ENCODE measurements around the gene TXLNA.
A peak's percentile ranks its signal among the peaks of the same experiment; 100 is the strongest.

Gene TXLNA

GRCh38 chr1:32186077-32186476 lies 6.6 kb downstream of the TXLNA start:
- DNase-seq = no peak

DNA sequence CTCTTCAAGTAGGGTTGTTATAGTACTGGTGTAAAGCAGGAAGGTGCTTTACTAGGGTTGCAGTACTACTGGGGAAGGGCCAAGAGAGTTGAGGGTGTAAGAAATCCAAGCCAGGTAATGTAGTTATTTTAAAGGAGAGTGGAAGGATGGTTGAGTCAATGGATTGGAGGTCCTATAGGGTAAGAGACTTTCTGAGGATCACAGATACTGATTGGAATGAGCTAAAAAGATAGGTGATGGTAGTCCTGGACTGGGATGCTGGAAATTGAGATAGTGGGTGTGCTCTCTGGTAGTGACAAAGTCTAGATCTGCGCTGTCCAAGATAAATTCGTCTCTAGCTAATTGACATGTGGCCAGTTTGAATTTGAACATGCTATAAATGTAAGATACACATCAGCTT lies 7.0 kb downstream of the TXLNA start:
- DNase-seq = no peak

DNA sequence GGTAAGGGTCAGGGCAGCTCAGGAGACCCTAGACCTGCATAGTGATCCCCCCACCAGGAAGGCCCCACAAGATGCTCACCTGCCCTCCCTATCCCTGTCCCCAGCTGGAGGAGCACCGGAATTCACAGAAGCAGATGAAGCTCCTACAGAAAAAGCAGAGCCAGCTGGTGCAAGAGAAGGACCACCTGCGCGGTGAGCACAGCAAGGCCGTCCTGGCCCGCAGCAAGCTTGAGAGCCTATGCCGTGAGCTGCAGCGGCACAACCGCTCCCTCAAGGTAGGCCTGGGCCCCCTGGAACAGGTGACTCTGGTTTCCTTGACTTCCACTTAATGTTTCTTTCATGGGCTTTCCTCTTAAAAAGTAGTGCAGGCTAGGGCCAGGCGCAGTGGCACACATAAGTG lies 8.4 kb downstream of the TXLNA start:
- no peak for DNase-seq

- no peak for DNase-seq
Observed at GRCh38 chr1:32192220-32192948, 12.9 kb downstream of the TXLNA start.

- no peak for DNase-seq
Observed at GRCh38 chr1:32194984-32195383, 15.5 kb downstream of the TXLNA start.

GRCh38 chr1:32195531-32195930 lies 16.1 kb downstream of the TXLNA start:
- DNase-seq = no peak

- DNase-seq = no peak
Observed at GRCh38 chr1:32195972-32196823, 16.7 kb downstream of the TXLNA start.

DNA sequence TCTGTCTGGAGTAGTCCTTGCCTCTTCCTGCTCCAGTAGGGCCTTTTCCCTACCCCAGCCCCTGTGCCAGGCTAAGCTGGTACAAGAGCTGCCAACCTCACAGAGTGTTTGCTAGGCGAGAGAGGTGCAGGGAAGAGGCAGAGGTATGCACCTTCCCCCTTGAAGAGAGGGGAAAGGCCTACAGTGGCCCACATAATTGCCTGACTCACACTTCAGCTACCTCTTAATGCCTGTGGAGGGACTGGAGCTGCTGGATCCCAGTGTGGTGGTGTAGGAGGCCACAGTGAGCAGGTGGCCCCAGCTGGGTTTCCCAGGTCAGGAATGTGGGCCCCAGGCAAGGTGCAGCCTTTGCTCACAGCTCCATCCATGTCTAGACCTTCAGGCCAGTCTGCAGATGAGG lies 17.6 kb downstream of the TXLNA start:
- no peak for DNase-seq

DNA sequence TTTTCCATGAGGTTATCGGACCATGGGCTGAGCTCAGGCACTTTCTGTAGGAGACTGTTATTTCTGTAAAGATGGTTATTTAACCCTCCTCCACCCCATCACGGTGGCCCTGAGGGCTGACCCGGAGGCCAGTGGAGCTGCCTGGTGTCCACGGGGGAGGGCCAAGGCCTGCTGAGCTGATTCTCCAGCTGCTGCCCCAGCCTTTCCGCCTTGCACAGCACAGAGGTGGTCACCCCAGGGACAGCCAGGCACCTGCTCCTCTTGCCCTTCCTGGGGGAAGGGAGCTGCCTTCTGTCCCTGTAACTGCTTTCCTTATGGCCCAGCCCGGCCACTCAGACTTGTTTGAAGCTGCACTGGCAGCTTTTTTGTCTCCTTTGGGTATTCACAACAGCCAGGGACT lies 18.4 kb downstream of the TXLNA start:
- peak; percentile 13 to 40 for DNase-seq

GRCh38 chr1:32198237-32199042 lies 19.0 kb downstream of the TXLNA start:
- no peak for DNase-seq

DNA sequence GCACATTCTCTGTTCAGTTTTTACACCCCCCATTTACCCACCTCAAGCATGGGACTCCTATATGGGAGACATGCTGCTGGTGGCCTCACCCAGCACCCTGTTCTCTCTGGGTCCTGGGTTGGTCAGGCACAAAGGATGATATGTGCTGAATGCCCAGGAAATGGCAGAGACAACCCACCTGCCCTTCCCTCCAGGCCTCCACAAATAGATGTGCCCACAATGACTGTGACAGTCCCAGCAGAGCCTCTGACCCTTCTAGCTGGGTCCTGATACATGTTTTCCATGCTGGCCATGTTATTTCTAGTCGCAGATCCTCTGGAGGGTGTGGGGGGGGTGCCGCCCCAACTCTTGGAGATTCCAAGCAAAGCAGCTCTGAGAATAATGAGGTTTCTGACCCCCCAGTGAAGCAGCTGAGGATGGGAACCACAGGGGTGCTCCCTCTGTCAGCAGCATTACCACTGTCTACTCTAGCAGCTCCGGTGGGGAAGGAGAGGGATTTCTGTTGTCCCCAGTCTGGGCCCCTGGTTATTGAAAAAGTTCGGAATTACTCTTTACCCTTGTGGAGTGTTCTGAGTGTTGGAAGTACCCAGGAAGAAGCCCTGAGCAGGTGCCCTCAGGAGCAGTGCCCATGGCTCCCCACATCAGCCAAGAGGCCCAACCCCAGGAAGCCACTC lies 19.7 kb downstream of the TXLNA start:
- no peak for DNase-seq

GRCh38 chr1:32199717-32200072 lies 20.2 kb downstream of the TXLNA start:
- peak; percentile 30 to 70 for DNase-seq

GRCh38 chr1:32200226-32201010 lies 20.9 kb downstream of the TXLNA start, which contains the start of gene CCDC28B:
TSS of gene CCDC28B (plus strand) at chr1:32200595. CDS start at chr1:32201936, 1,341 bp downstream.
- DNase-seq = peak; percentile 59 to 77

DNA sequence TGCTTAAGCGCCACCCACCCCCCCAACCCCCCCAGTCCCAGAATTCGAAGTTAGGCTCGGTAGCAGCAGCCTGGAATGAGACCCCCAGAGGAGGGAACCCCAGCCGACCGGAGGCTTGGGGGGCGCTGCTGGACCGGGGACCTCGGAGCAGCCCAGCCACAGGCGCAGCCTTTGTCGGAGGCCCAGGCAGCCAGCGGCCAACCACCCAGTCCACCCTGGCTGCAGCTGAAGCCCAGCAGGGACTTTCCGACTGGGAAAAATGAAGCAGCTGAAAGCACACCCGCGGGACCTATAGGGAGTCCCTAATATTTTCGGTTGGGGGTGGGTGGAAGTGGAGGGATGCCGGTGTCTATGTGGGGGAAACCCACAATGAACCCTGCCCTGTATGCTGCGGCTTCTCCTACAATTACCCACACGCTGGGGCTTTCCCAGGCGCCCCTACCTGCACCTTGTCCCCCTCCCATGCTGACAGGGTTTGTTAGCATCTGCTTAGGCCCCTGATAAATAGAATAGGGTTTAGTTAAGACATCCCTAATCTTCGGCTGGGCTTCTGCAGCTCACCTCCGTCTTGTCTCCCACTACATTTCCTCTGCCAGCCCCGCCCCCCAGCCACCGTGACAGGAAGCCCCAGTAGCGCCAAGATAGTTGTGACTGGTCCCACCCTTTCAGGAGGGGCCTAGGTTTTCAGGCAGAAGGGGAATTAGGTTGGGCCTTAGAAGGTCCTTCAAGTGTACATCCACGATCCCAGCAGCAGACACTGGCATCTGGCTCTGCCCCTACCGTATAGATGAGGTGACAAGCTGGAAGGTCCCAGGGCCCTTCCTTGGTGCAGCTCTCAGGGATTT lies 21.8 kb downstream of the TXLNA start:
- DNase-seq = peak; percentile 7 to 51

DNA sequence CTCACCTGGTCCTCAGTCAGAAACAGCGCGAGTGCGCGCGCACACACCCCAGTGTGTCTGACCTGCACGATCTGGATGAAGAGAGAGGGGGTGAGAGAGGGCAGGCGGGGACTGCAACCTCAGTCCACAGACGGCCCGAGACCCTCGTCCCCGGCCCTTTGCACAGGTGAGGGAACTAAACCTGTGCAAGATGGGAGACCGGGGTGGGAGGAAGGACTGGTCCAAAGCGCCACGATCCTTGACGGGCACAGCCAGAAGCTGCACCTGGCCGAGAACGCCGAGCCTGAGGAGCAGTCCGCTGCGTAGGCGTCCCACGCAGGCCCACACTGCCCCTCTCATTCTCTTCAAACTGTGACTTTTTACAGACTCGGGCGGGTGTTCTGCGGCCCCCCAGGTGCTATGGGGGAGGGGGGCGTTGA lies 25.5 kb downstream of the TXLNA start:
- no peak for DNase-seq

DNA sequence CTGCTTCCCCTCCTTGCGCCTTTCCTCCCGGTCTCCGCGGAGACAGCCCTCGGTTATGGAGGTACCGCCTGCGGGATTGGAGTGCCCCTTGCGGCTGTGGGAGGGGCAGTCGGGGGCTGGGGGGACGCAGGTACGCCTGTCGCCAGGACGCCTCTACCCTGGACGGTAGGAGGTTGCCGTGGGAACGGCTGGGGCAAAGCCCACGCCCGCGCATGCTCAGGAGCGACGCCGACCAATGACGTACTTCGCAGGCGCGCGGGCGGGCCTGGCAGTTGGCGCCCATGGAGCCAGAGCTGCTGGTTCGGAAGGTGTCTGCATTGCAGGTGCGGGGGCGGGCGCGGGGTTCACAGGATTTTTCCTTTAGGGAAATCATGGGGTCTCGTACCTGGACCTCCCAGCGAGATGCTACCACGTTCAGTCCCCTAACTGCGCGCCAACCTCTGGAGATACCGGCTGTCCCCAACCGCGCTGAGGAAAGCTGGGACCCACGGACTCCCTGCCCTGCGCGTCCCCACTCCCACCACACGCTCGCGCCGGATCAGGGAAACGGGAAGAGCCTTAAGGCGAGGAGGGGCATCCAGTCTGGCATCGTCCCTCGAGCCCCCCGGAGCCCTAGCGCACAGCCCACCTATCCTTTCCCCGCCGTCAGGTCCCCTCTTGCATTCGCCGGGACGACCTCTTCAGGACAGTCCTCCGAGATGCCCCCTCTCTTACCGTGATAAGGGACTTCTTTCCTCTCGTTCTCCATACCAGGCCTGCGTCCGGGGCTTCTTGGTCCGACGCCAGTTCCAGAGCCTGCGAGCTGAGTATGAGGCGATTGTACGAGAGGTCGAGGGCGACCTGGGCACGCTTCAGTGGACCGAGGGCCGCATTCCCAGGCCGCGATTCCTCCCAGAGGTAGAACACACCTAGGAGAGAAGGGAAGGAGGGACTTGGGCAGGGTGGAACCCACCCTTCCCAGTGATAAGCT lies 26.2 kb downstream of the TXLNA start, which contains the start of gene IQCC:
IQCC (plus strand) TSS at position 271 of the 970 bp plus-strand sequence; CDS start at position 282, 11 bp downstream.
- peak; percentile 96 to 97 for DNase-seq

GRCh38 chr1:32208469-32208868 lies 29.0 kb downstream of the TXLNA start:
- no peak for DNase-seq

- DNase-seq = peak; percentile 96 to 98
Observed at GRCh38 chr1:32208891-32209328, 29.4 kb downstream of the TXLNA start, which contains the start of gene DCDC2B. TSS of gene DCDC2B (plus strand) at chr1:32209089. CDS start at chr1:32209094, 5 bp downstream.

All from SHP77 (cell line).